SK-N-SH (cell line): Measurements from ENCODE around the gene SUN5. TPM values are rescaled to one million over a fixed set of nuclear protein-coding genes. Genes with fewer than 3 reads are reported as not detected.
A peak's percentile ranks its signal among the peaks of the same experiment; 100 is the strongest.

Experiments used
- CTCF ChIA-PET: fragments of 300-600, 350-600 bp; formaldehyde crosslinking; extraction: SDS; loops from one replicate; lab custom pipeline; 2021; lab: Yijun Ruan, JAX
- POLR2A ChIA-PET: fragments of 350-600 bp; sonication (Branson Sonifier 250); formaldehyde crosslinking; extraction: SDS; loops from one replicate; lab custom pipeline; 2020; ENCODE audit warnings: antibody characterized with exemption, inconsistent platforms; lab: Yijun Ruan, JAX
- DNase-seq: peaks from one replicate; pipeline ENCODE4 v3.0.0; 2012
- H2AFZ ChIP-seq: fragments of 200-600 bp; sonication (generic); 2 replicates; pipeline ENCODE4 v1.8.1; 2016; ENCODE audit warnings: antibody characterized with exemption, mild to moderate bottlenecking, low read depth
- H3F3A ChIP-seq: fragments of 200-600 bp; sonication (generic); replicated peaks from 2 replicates; pipeline ENCODE3; 2016; ENCODE audit warnings: antibody characterized with exemption, mild to moderate bottlenecking; ENCODE audit not compliant: insufficient read depth
- H3K27ac ChIP-seq, 2 experiments: fragments of 200-500 bp in 1 of 2; fragments of 200-600 bp in 1 of 2; sonication (Bioruptor generic) in 1 of 2; sonication (generic), shearing (Covaris generic) in 1 of 2; 2 replicates each; pipeline versions ENCODE4 v1.5.1 to v1.6.1; 2014 to 2016; ENCODE audit warnings: low read depth in 2 of 2, inconsistent platforms in 1 of 2, low read length in 1 of 2, mild to moderate bottlenecking in 1 of 2, mixed read lengths in 1 of 2
- H3K27me3 ChIP-seq: fragments of 200-600 bp; sonication (generic), shearing (Covaris generic); 2 replicates; pipeline ENCODE4 v1.6.1; 2016; ENCODE audit warnings: mixed run types; ENCODE audit not compliant: insufficient read depth
- H3K36me3 ChIP-seq, 2 experiments: fragments of 200-500 bp in 1 of 2; fragments of 200-600 bp in 1 of 2; sonication (Bioruptor generic) in 1 of 2; sonication (generic) in 1 of 2; replicated peaks in 1 of 2; 2 replicates each; pipeline versions ENCODE3 to v1.5.1; 2014 to 2016; ENCODE audit warnings: low read length in 1 of 2, mild to moderate bottlenecking in 1 of 2; ENCODE audit not compliant: insufficient read depth in 2 of 2, control insufficient read depth in 1 of 2
- H3K4me1 ChIP-seq, 2 experiments: fragments of 200-500 bp in 1 of 2; fragments of 200-600 bp in 1 of 2; sonication (Bioruptor generic) in 1 of 2; sonication (generic), shearing (Covaris generic) in 1 of 2; 2 replicates each; pipeline versions ENCODE4 v1.5.1 to v1.6.1; 2014 to 2016; ENCODE audit warnings: low read depth in 1 of 2, low read length in 1 of 2, mixed run types in 1 of 2; ENCODE audit not compliant: insufficient read depth in 2 of 2, control insufficient read depth in 1 of 2
- H3K4me2 ChIP-seq: fragments of 200-600 bp; sonication (generic), shearing (Covaris generic); 2 replicates; pipeline ENCODE4 v1.6.1; 2017; ENCODE audit warnings: mixed run types
- H3K4me3 ChIP-seq, 2 experiments: fragments of 200-500 bp in 1 of 2; fragments of 200-600 bp in 1 of 2; sonication (Bioruptor generic) in 1 of 2; sonication (generic), shearing (Covaris generic) in 1 of 2; 2 replicates each; pipeline versions ENCODE4 v1.5.1 to v1.8.1; 2014 to 2016; ENCODE audit warnings: low read depth in 2 of 2, inconsistent platforms in 1 of 2, low read length in 1 of 2, mild to moderate bottlenecking in 1 of 2, mixed read lengths in 1 of 2, moderate library complexity in 1 of 2
- H3K79me2 ChIP-seq: fragments of 200-600 bp; sonication (generic); 2 replicates; pipeline ENCODE4 v1.8.1; 2017; ENCODE audit warnings: mild to moderate bottlenecking; ENCODE audit not compliant: insufficient read depth
- H3K9ac ChIP-seq: fragments of 200-600 bp; sonication (generic); 2 replicates; pipeline ENCODE4 v1.6.1; 2017; ENCODE audit warnings: mixed run types
- H3K9me2 ChIP-seq: fragments of 200-600 bp; sonication (generic); 2 replicates; pipeline ENCODE4 v1.6.1; 2017; ENCODE audit warnings: mixed run types
- H3K9me3 ChIP-seq: fragments of 200-600 bp; sonication (generic); 2 replicates; pipeline ENCODE4 v1.6.1; 2017; ENCODE audit warnings: mixed run types, mild to moderate bottlenecking, moderate library complexity
- H4K20me1 ChIP-seq: fragments of 200-600 bp; sonication (generic); 2 replicates; pipeline ENCODE4 v1.6.1; 2017; ENCODE audit warnings: mild to moderate bottlenecking, mixed run types; ENCODE audit not compliant: insufficient read depth
- EP300 ChIP-seq, 2 experiments: IDR thresholded peaks; 2 replicates each; pipeline versions ENCODE4 v1.4.0 to v1.6.1; 2012; ENCODE audit warnings: borderline replicate concordance in 1 of 2, low read depth in 1 of 2, low read length in 1 of 2
- EZH2phosphoT487 ChIP-seq: fragments of 200-600 bp; sonication (generic); IDR thresholded peaks from 2 replicates; pipeline ENCODE4 v1.6.1; 2017; ENCODE audit warnings: low read depth, mixed run types, mild to moderate bottlenecking, antibody characterized with exemption, moderate library complexity, borderline replicate concordance
- FOXM1 ChIP-seq: IDR thresholded peaks from 2 replicates; pipeline ENCODE4 v1.4.0; 2012; ENCODE audit warnings: low read depth, mild to moderate bottlenecking
- GABPA ChIP-seq: IDR thresholded peaks from 2 replicates; pipeline ENCODE4 v1.4.0; 2012; ENCODE audit warnings: low read depth, mild to moderate bottlenecking
- GATA2 ChIP-seq: sonication (generic); formaldehyde crosslinking; IDR thresholded peaks from 2 replicates; pipeline ENCODE4 v1.5.0; 2020; ENCODE audit warnings: mild to moderate bottlenecking, missing genetic modification reagents
- MXI1 ChIP-seq: IDR thresholded peaks from 2 replicates; pipeline ENCODE4 v1.6.1; 2012; ENCODE audit warnings: mild to moderate bottlenecking, low read depth, low read length, improper control_type of control experiment
- NRF1 ChIP-seq: IDR thresholded peaks from 2 replicates; pipeline ENCODE4 v1.6.1; 2012; ENCODE audit warnings: low read depth, mild to moderate bottlenecking, low read length
- RCOR1 ChIP-seq: fragments of 150-350 bp; IDR thresholded peaks from 2 replicates; pipeline ENCODE4 v1.6.1; 2017; ENCODE audit warnings: antibody characterized with exemption, low read length
- REST ChIP-seq: IDR thresholded peaks from 2 replicates; pipeline ENCODE4 v1.6.1; 2012; ENCODE audit warnings: mild to moderate bottlenecking, low read depth, low read length, moderate library complexity
- RXRA ChIP-seq: IDR thresholded peaks from 2 replicates; pipeline ENCODE4 v1.4.0; 2012; ENCODE audit warnings: low read depth, mild to moderate bottlenecking, borderline replicate concordance
- SMC3 ChIP-seq: IDR thresholded peaks from 2 replicates; pipeline ENCODE4 v1.6.1; 2012; ENCODE audit warnings: low read depth, low read length, improper control_type of control experiment
- TEAD4 ChIP-seq: IDR thresholded peaks from 2 replicates; pipeline ENCODE4 v1.4.0; 2012; ENCODE audit warnings: mild to moderate bottlenecking, borderline replicate concordance; ENCODE audit not compliant: insufficient read depth
- USF1 ChIP-seq: IDR thresholded peaks from 2 replicates; pipeline ENCODE4 v1.4.0; 2012; ENCODE audit warnings: low read depth, borderline replicate concordance
- USF2 ChIP-seq: fragments of 150-350 bp; IDR thresholded peaks from 2 replicates; pipeline ENCODE4 v1.6.1; 2017; ENCODE audit warnings: antibody characterized with exemption, low read length, low read depth, borderline replicate concordance
- YY1 ChIP-seq: IDR thresholded peaks from 2 replicates; pipeline ENCODE4 v1.4.0; 2012; ENCODE audit warnings: low read depth, mild to moderate bottlenecking
- WGBS: methylation state at CpG from one replicate; pipeline ENCODE4 v1.1.6; 2017; ENCODE audit warnings: low lambda C conversion rate; 5-methylcytosine and 5-hydroxymethylcytosine counted together
- polyA plus RNA-seq, 3 experiments: library from polyadenylated mRNA; depleted of rRNA; stranded (reverse); fragments of >200 nt; gene quantifications; 2 replicates each; pipeline ENCODE4 v1.2.3, GENCODE V29; 2012

Gene SUN5
- polyA plus RNA-seq, 1 of the 3 experiments (the other 2 are of a cell fraction), result not detected

GRCh38 chr20:32966881-32967781, 37.1 kb downstream of the SUN5 start:
- POLR2A ChIA-PET, result no interaction called here
- Histone ChIP-seq H3F3A (no peaks in the 10 kb centered on the region), H3K27ac (no peak overlapping the region), H3K79me2 (no peaks in the 10 kb centered on the region), H3K27me3 (peaks cover 32% of the 10 kb centered on the region), H3K9me3 (no peaks in the 10 kb centered on the region), H2AFZ (no peak overlapping the region), H3K9ac (no peak overlapping the region), H4K20me1 (no peaks in the 10 kb centered on the region), H3K36me3 (no peaks in the 10 kb centered on the region), H3K4me2 (no peak overlapping the region), H3K4me1 (no peaks in the 10 kb centered on the region), H3K9me2 (no peaks in the 10 kb centered on the region), H3K4me3 (no peak overlapping the region)
- CTCF ChIA-PET, result no interaction called here
- TF ChIP-seq RXRA, result no peak
- DNase-seq, result peak; percentile 8
- 47% methylated on average over 12 of the region's 16 CpGs for WGBS

GRCh38 chr20:32966382-32966781, 37.9 kb downstream of the SUN5 start:
- Histone ChIP-seq H3K4me1 (no peaks in the 10 kb centered on the region), H3K79me2 (no peaks in the 10 kb centered on the region), H3K9ac (no peak overlapping the region), H3K27me3 (peaks cover 36% of the 10 kb centered on the region), H3K4me3 (no peak overlapping the region), H3K9me3 (no peaks in the 10 kb centered on the region), H2AFZ (no peak overlapping the region), H3K9me2 (no peaks in the 10 kb centered on the region), H3K36me3 (no peaks in the 10 kb centered on the region), H3F3A (no peaks in the 10 kb centered on the region), H4K20me1 (no peaks in the 10 kb centered on the region), H3K27ac (no peak overlapping the region), H3K4me2 (no peak overlapping the region)
- 50% methylated on average over 4 of the region's 4 CpGs for WGBS
- POLR2A ChIA-PET, result no interaction called here
- peak; percentile 2 for DNase-seq
- TF ChIP-seq GATA2 (no peak), EP300 (IDR thresholded peaks at IDR 0.05; ENCODE audit: borderline replicate concordance in 1 of 2, low read depth in 1 of 2, low read length in 1 of 2) (no peak), MXI1 (no peak), FOXM1 (no peak), GABPA (no peak), TEAD4 (no peak), SMC3 (no peak), YY1 (no peak), REST (no peak), EZH2phosphoT487 (no peak), RCOR1 (no peak), USF2 (no peak), NRF1 (no peak), USF1 (no peak)
- CTCF ChIA-PET, result interaction anchor here (0.8 kb wide), 1 partner anchor 21 kb away, joined by 4 read pairs; no protein-coding TSS in a partner anchor
